SU-DHL-6 (cell line): Measurements from ENCODE around the gene CR2.
"Not testable (repeated sequence)": the region's sequence is repeated elsewhere in the genome, so short reads cannot be mapped to it uniquely, and the experiment has no call there.

Source experiments
- H2AFZ ChIP-seq: fragments of 200-600 bp; sonication (generic); 2 replicates; pipeline ENCODE4 v1.6.1; 2014; ENCODE audit warnings: low read depth, mild to moderate bottlenecking, moderate library complexity, mixed read lengths, antibody characterized with exemption, low read length; ENCODE audit not compliant: severe bottlenecking
- H3F3A ChIP-seq: fragments of 200-600 bp; shearing (Covaris generic); 2 replicates; pipeline ENCODE4 v1.6.0; 2016; ENCODE audit warnings: antibody characterized with exemption, mild to moderate bottlenecking; ENCODE audit not compliant: insufficient read depth
- H3K27ac ChIP-seq: fragments of 200-600 bp; sonication (generic); 2 replicates; pipeline ENCODE4 v1.5.1; 2016; ENCODE audit warnings: low read depth, mild to moderate bottlenecking, low read length, moderate library complexity, mixed read lengths
- H3K27me3 ChIP-seq: fragments of 200-600 bp; sonication (generic), shearing (Covaris generic); 2 replicates; pipeline ENCODE4 v1.6.0; 2014; ENCODE audit warnings: mild to moderate bottlenecking, low read length
- H3K36me3 ChIP-seq: fragments of 200-600 bp; sonication (generic); 2 replicates; pipeline ENCODE4 v1.6.1; 2014; ENCODE audit warnings: mild to moderate bottlenecking, low read length, mixed read lengths
- H3K4me2 ChIP-seq: fragments of 300-600, 200-600 bp; shearing (Covaris generic), sonication (generic); 2 replicates; pipeline ENCODE4 v1.6.0; 2014; ENCODE audit warnings: low read length, low read depth, mild to moderate bottlenecking; ENCODE audit not compliant: poor library complexity, severe bottlenecking
- H3K4me3 ChIP-seq: fragments of 200-600 bp; sonication (generic); 2 replicates; pipeline ENCODE4 v1.5.1; 2014; ENCODE audit warnings: antibody characterized with exemption, low read length, mild to moderate bottlenecking, mixed read lengths; ENCODE audit not compliant: insufficient read depth, poor library complexity, severe bottlenecking
- H3K79me2 ChIP-seq: fragments of 200-600 bp; sonication (generic); 2 replicates; pipeline ENCODE4 v1.6.1; 2014; ENCODE audit warnings: mild to moderate bottlenecking, low read length, moderate library complexity; ENCODE audit not compliant: insufficient read depth
- H3K9ac ChIP-seq: fragments of 200-600 bp; sonication (generic); 2 replicates; pipeline ENCODE4 v1.7.0; 2014; ENCODE audit warnings: mild to moderate bottlenecking, low read length
- H3K9me2 ChIP-seq: fragments of 200-600 bp; sonication (generic); replicated peaks from 2 replicates; pipeline ENCODE4 v1.6.1; 2014; ENCODE audit warnings: low read length; ENCODE audit not compliant: insufficient read depth
- H3K9me3 ChIP-seq: fragments of 200-600 bp; sonication (generic); 2 replicates; pipeline ENCODE4 v1.6.1; 2014; ENCODE audit warnings: low read length, mixed read lengths; ENCODE audit not compliant: insufficient read depth
- H4K20me1 ChIP-seq: fragments of 200-600 bp; sonication (generic); 2 replicates; pipeline ENCODE4 v1.6.1; 2014; ENCODE audit warnings: low read depth, mild to moderate bottlenecking, antibody characterized with exemption, low read length, moderate library complexity, mixed read lengths
- CTCF ChIP-seq: fragments of 200-600 bp; sonication (generic); IDR thresholded peaks from one replicate; pipeline ENCODE4 v1.5.1; 2017; ENCODE audit warnings: antibody characterized with exemption, mild to moderate bottlenecking, low read length, moderate library complexity; ENCODE audit not compliant: insufficient read depth, poor library complexity, severe bottlenecking
- EZH2phosphoT487 ChIP-seq: fragments of 200-600 bp; sonication (generic), shearing (Covaris generic); conservative IDR thresholded peaks from 2 replicates; pipeline ENCODE4 v1.6.1; 2018; ENCODE audit warnings: mild to moderate bottlenecking, antibody characterized with exemption, low read length, moderate library complexity, mixed read lengths

Gene CR2

GRCh38 chr1:207431508-207431907, 22.6 kb upstream of the CR2 start:
- no peaks in the 10 kb centered on the region for H3K9me2 ChIP-seq
- H3K9me3 ChIP-seq, result no peaks in the 10 kb centered on the region
- H4K20me1 ChIP-seq, result no peaks in the 10 kb centered on the region
- TF ChIP-seq EZH2phosphoT487 (no peak), CTCF (no peak)
- H3K4me3 ChIP-seq, result no peak overlapping the region
- no peaks in the 10 kb centered on the region for H3K27me3 ChIP-seq
- no peak overlapping the region for H3K9ac ChIP-seq
- H2AFZ ChIP-seq, result no peak overlapping the region
- no peak overlapping the region for H3K4me2 ChIP-seq
- no peaks in the 10 kb centered on the region for H3K79me2 ChIP-seq
- H3K27ac ChIP-seq, result no peak overlapping the region
- H3F3A ChIP-seq, result no peaks in the 10 kb centered on the region
- no peaks in the 10 kb centered on the region for H3K36me3 ChIP-seq

- Histone ChIP-seq H2AFZ (no peak overlapping the region), H3K4me3 (no peak overlapping the region), H3K9me3 (no peaks in the 10 kb centered on the region), H4K20me1 (no peaks in the 10 kb centered on the region), H3K9me2 (no peaks in the 10 kb centered on the region), H3F3A (no peaks in the 10 kb centered on the region), H3K4me2 (no peak overlapping the region), H3K36me3 (no peaks in the 10 kb centered on the region), H3K27ac (no peak overlapping the region), H3K9ac (no peak overlapping the region), H3K27me3 (no peaks in the 10 kb centered on the region), H3K79me2 (no peaks in the 10 kb centered on the region)
- TF ChIP-seq CTCF (no peak), EZH2phosphoT487 (no peak)
Measured at GRCh38 chr1:207433435-207433834, 20.7 kb upstream of the CR2 start.

DNA sequence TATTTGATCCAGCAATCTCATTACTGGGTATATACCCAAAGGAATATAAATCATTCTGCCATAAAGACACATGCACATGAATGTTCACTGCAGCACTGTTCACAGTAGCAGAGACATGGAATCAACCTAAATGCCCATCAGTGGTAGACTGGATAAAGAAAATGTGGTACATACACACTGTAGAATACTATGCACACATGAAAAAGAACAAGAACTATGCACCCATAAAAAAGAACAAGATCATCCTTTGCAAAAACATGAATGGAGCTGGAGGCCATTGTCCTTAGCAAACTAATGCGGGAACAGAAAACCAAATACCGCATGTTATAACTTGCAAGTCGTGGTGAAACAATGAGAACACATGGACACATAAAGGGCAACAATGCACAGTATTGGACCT, 17.4 kb upstream of the CR2 start:
- H3K27ac ChIP-seq, H3K79me2 ChIP-seq, H3K27me3 ChIP-seq, H3K36me3 ChIP-seq, H2AFZ ChIP-seq, H3K4me2 ChIP-seq, H3K9ac ChIP-seq, H3K4me3 ChIP-seq, H3K9me3 ChIP-seq, H3K9me2 ChIP-seq, H3F3A ChIP-seq, H4K20me1 ChIP-seq: not testable (repeated sequence)

DNA sequence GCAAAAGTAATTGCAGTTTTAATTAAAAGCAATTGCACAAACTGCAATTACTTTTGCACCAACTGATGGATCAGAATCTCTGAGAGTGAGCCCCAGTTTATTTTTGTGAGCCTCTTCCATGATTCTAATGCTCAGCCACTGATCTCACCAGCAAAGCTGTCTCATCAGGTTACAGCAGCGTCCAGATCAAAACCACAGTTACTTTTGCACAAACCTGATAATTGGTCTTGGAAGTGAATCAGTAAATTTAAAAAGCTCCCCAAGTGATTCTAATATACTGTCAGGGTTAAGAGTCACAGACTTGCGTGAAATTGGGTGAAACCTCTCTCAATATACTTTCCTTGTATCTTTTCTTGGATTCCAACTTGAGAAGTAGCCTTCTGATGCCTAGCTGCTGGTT, 13.5 kb upstream of the CR2 start:
- H3K9me2 ChIP-seq, result no peaks in the 10 kb centered on the region
- no peaks in the 10 kb centered on the region for H3K79me2 ChIP-seq
- H3K4me2 ChIP-seq, result no peak overlapping the region
- H3K9ac ChIP-seq, result no peak overlapping the region
- no peaks in the 10 kb centered on the region for H3K27me3 ChIP-seq
- H3K9me3 ChIP-seq, result no peaks in the 10 kb centered on the region
- TF ChIP-seq EZH2phosphoT487 (no peak), CTCF (no peak)
- no peaks in the 10 kb centered on the region for H3K36me3 ChIP-seq
- H4K20me1 ChIP-seq, result no peaks in the 10 kb centered on the region
- no peak overlapping the region for H3K4me3 ChIP-seq
- no peak overlapping the region for H2AFZ ChIP-seq
- H3K27ac ChIP-seq, result no peak overlapping the region
- no peaks in the 10 kb centered on the region for H3F3A ChIP-seq
